Medulla oblongata (tissue), 1 donor: ENCODE results near the gene BIRC2.

ENCODE experiments used
- DNase-seq: peaks from one replicate; pipeline ENCODE4 v3.0.0-alpha.2; 2015; ENCODE audit errors: extremely low spot score

Gene BIRC2

GRCh38 chr11:102401905-102402304 is 54.9 kb downstream of the BIRC2 start:
- DNase-seq = no peak

- no peak for DNase-seq
These were observed 55.5 kb downstream of the BIRC2 start for GRCh38 chr11:102402548-102402947.

DNA sequence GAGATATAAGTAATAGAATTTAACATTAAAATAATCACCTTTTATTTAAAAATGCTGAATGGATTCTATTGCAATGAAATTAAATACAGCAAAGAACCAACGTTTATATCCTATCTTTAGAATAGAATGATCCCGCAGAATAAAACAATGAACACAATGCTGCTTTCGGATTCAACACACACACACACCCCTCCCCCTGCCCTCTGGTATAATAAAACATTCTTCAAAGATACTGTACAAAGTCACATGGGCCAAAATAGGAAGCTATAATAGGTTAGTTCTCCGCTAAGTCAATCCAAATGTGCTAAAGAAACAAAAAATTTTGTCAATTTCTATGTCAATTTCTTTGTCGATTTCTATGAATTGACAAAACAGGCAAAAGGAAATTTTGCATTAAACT is 58.5 kb downstream of the BIRC2 start:
- DNase-seq = no peak

- no peak for DNase-seq
These were observed 59.1 kb downstream of the BIRC2 start for GRCh38 chr11:102406099-102406498.

- no peak for DNase-seq
These were observed 60.9 kb downstream of the BIRC2 start for GRCh38 chr11:102407901-102408300.

DNA sequence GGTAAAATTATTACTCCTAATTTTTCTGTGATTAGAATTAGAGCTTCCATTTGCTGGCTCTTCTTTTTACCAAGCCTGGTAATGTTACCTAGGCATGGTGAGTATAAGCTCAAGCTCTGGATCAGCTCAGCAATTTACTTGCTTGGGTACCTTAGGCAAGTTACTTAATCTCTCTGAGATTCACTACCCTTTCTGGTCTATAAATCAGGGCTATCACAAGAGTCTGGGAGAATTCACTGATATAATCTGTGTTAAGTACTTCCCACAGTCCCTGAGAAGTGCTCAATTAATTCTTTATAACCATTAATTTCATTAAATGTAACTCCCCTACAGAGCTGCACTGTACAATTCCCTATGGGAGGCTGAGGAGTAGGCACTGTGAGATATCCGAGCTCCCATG is 61.3 kb downstream of the BIRC2 start:
- no peak for DNase-seq

DNA sequence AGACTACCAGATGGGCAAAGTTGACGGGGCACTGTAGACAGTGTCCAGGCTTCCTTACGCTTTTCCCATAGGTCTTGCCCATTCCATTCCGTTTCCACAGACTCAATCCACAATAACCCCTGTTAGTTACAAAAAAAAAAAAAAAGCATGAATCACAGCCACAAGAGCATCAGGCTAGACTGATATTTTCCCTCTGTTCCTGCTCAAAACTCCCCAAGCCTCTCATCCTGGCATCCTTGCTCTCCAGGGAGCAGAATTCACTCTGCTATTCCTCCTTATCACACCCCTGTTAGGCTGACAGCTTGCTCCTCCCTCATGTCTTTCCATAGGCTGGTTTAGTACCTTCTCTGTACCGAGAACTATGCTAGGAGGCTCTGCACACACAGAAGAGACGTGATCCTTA is 63.4 kb downstream of the BIRC2 start:
- DNase-seq = no peak

GRCh38 chr11:102411142-102411541 is 64.1 kb downstream of the BIRC2 start:
- DNase-seq = no peak

- DNase-seq = no peak
These were observed 66.5 kb downstream of the BIRC2 start for GRCh38 chr11:102413497-102413896.

DNA sequence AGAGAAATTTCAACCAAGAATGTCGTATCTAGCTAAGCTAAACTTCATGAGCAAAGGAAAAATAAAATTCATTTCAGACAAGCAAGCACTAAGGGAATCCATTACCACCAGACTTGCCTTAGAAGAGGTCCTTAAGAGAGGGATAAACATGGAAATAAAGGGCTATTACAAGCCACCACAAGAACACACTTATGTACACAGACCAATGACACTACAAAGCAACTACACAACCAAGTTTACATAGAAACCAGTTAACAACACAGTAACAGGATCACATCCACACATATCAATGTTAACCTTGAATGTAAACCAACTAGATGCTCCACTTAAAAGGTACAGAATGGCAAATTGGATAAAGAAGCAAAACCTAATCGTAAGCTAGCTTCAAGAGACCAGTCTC is 67.5 kb downstream of the BIRC2 start:
- no peak for DNase-seq

- DNase-seq = no peak
These were observed 68.4 kb downstream of the BIRC2 start for GRCh38 chr11:102415304-102415916.

DNA sequence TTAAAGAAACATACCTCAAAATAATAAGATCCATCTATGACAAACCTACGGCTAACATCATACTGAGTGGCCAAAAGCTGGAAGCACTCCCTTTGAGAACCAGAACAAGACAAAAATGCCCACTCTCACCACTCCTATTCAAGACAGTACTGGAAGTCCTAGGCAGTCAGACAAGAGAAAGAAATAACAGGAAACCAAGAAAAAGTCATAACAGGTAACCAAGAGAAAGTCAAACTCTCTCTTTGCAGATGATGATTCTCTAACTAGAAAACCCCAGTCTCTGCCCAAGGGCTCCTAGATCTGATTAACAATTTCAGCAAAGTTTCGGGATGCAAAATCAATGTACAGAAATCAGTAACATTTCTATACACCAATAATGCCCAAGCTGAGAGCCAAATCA is 70.0 kb downstream of the BIRC2 start:
- DNase-seq = no peak

- no peak for DNase-seq
These were observed 72.2 kb downstream of the BIRC2 start for GRCh38 chr11:102419181-102419580.

GRCh38 chr11:102420547-102420946 is 73.5 kb downstream of the BIRC2 start:
- no peak for DNase-seq

GRCh38 chr11:102421261-102421660 is 74.2 kb downstream of the BIRC2 start:
- peak; percentile 84 for DNase-seq

DNA sequence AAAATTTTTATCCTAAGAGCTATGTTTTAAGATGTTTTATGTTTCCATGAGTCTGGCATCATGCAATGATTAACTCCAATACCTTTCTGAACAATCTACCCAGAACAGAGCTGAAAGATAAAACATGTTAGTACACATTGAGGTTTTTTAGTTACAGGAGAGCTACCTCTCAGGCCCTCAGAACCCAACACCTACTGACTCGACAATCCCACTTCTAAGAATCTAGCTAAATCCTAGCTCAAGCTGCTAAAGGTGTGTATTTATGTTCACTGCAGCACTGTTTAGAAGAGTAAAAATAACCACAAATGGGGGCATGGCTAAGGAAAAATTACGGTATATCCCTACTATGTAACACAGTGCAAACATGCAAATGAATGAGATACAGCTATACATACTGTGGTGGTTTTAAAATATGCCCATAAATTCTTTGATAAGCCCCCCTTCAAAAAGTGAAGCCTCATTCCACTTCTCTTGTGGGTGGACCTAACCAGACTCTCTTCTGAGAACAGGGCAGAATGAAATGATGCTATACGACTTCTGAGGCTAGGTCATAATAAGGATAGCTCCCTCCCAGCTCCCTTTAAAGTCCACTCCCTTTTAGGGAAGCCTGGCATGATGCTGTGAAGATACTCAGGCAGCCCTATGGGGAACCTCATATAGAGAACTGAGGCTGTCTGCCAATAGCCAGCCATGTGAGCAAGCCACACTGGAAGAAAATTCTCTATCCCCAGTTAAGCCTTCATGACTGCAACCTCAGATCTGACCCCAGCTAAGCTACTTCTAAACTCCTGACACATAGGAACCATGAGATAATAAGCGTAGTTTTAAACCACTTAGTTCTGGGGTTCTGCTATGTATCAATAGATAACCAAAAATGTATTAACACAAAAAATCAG is 76.1 kb downstream of the BIRC2 start:
- peak; percentile 79 for DNase-seq

DNA sequence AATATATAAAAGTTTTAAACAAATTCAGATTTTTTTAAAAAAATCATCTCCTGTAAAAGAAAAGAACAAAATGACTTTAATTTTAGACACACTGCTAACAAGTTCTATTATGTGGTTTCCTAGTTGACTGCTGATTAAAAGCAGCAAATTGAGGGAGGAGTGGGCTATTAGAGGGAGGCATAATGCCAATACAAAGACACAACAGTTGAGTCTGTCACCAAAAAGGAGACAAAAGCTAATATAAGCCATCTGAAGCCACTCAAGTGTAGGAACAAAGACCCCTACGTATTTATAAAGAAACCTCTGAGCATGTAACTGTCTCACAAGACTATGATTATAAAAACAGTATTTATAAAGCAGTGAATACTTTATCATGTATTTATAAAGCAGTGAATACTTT is 76.9 kb downstream of the BIRC2 start:
- DNase-seq = no peak

GRCh38 chr11:102426000-102426399 is 79.0 kb downstream of the BIRC2 start:
- peak; percentile 22 for DNase-seq

DNA sequence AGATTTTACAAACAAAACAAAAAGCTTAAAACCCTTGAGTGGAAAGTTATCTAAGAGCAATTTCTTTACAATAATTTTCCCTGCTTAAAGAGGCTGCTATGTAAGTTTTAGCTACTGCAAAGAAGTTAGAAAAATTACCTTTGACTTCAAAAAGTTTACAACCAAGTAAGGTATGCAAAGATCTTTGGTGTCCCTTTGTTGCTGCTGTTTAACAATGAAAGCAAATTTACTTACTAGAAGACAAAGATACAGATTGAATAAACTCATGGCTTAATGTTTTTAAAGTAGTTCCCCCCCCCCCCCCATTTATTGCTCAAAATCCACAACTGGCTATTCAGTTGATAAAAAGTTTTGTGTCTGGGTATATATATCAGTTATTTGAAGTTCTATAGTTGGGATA is 79.6 kb downstream of the BIRC2 start:
- DNase-seq = peak; percentile 24

GRCh38 chr11:102427068-102427467 is 80.1 kb downstream of the BIRC2 start:
- peak; percentile 82 for DNase-seq
